IPS-15b (cell line): ENCODE results near the gene TMEM89.

Experiments
- H3K27me3 ChIP-seq: one replicate; pipeline ENCODE4 v1.6.1; 2013; ENCODE audit warnings: low read length; ENCODE audit not compliant: control insufficient read depth, insufficient read depth
- H3K36me3 ChIP-seq: one replicate; pipeline ENCODE4 v1.6.1; 2013; ENCODE audit warnings: low read length; ENCODE audit not compliant: control insufficient read depth, insufficient read depth
- H3K4me1 ChIP-seq: one replicate; pipeline ENCODE4 v1.6.1; 2013; ENCODE audit warnings: mild to moderate bottlenecking, low read length; ENCODE audit not compliant: control insufficient read depth, insufficient read depth
- H3K4me3 ChIP-seq: one replicate; pipeline ENCODE4 v1.5.1; 2013; ENCODE audit warnings: low read depth, low read length
- H3K9ac ChIP-seq: one replicate; pipeline ENCODE4 v1.6.1; 2013; ENCODE audit warnings: low read depth, mild to moderate bottlenecking, low read length
- H3K9me3 ChIP-seq: one replicate; pipeline ENCODE4 v1.6.1; 2013; ENCODE audit warnings: mild to moderate bottlenecking, low read length; ENCODE audit not compliant: control insufficient read depth, insufficient read depth

The TMEM89 gene

GRCh38 chr3:48655606-48656005 is 34.0 kb upstream of the TMEM89 start:
- Histone ChIP-seq H3K9ac (no peak overlapping the region), H3K36me3 (peaks cover 34% of the 10 kb centered on the region), H3K4me3 (peak overlapping the region; percentile 53), H3K4me1 (peaks cover 8% of the 10 kb centered on the region), H3K27me3 (peaks cover 2% of the 10 kb centered on the region), H3K9me3 (no peaks in the 10 kb centered on the region)

GRCh38 chr3:48655063-48655462 is 33.5 kb upstream of the TMEM89 start:
- H3K4me3 ChIP-seq: peak overlapping the region; percentile 53
- peaks cover 2% of the 10 kb centered on the region for H3K27me3 ChIP-seq
- H3K36me3 ChIP-seq: peaks cover 36% of the 10 kb centered on the region
- no peak overlapping the region for H3K9ac ChIP-seq
- peaks cover 8% of the 10 kb centered on the region for H3K4me1 ChIP-seq
- no peaks in the 10 kb centered on the region for H3K9me3 ChIP-seq

- H3K36me3 ChIP-seq: peaks cover 49% of the 10 kb centered on the region
- no peak overlapping the region for H3K9ac ChIP-seq
Observed at GRCh38 chr3:48652923-48653715, 31.6 kb upstream of the TMEM89 start.

GRCh38 chr3:48651771-48652170 is 30.2 kb upstream of the TMEM89 start:
- H3K36me3 ChIP-seq: peaks cover 52% of the 10 kb centered on the region
- H3K27me3 ChIP-seq: no peaks in the 10 kb centered on the region
- no peak overlapping the region for H3K9ac ChIP-seq
- H3K9me3 ChIP-seq: no peaks in the 10 kb centered on the region
- peaks cover 5% of the 10 kb centered on the region for H3K4me1 ChIP-seq
- no peak overlapping the region for H3K4me3 ChIP-seq

More at GRCh38 chr3:48652923-48653715, 31.6 kb upstream of the TMEM89 start:
- peaks cover 8% of the 10 kb centered on the region for H3K4me1 ChIP-seq
- H3K9me3 ChIP-seq: no peaks in the 10 kb centered on the region
- peaks cover 2% of the 10 kb centered on the region for H3K27me3 ChIP-seq
- no peak overlapping the region for H3K4me3 ChIP-seq

GRCh38 chr3:48650723-48651122 is 29.2 kb upstream of the TMEM89 start:
- no peaks in the 10 kb centered on the region for H3K27me3 ChIP-seq
- H3K9me3 ChIP-seq: no peaks in the 10 kb centered on the region
- H3K36me3 ChIP-seq: peaks cover 60% of the 10 kb centered on the region
- H3K9ac ChIP-seq: no peak overlapping the region
- peaks cover 5% of the 10 kb centered on the region for H3K4me1 ChIP-seq
- no peak overlapping the region for H3K4me3 ChIP-seq

- no peak overlapping the region for H3K4me3 ChIP-seq
- H3K36me3 ChIP-seq: peaks cover 72% of the 10 kb centered on the region
- no peak overlapping the region for H3K9ac ChIP-seq
- no peaks in the 10 kb centered on the region for H3K27me3 ChIP-seq
- H3K9me3 ChIP-seq: no peaks in the 10 kb centered on the region
- no peaks in the 10 kb centered on the region for H3K4me1 ChIP-seq
Observed at GRCh38 chr3:48648188-48648850, 26.8 kb upstream of the TMEM89 start.

- Histone ChIP-seq H3K9ac (no peak overlapping the region), H3K9me3 (no peaks in the 10 kb centered on the region), H3K36me3 (peaks cover 70% of the 10 kb centered on the region), H3K4me3 (no peak overlapping the region), H3K4me1 (no peaks in the 10 kb centered on the region), H3K27me3 (no peaks in the 10 kb centered on the region)
Observed at GRCh38 chr3:48647714-48648113, 26.1 kb upstream of the TMEM89 start.

- no peak overlapping the region for H3K4me3 ChIP-seq
- H3K27me3 ChIP-seq: no peaks in the 10 kb centered on the region
- peaks cover 66% of the 10 kb centered on the region for H3K36me3 ChIP-seq
- H3K9me3 ChIP-seq: no peaks in the 10 kb centered on the region
- no peak overlapping the region for H3K9ac ChIP-seq
- no peaks in the 10 kb centered on the region for H3K4me1 ChIP-seq
Observed at GRCh38 chr3:48644898-48645760, 23.6 kb upstream of the TMEM89 start.

- Histone ChIP-seq H3K27me3 (no peaks in the 10 kb centered on the region), H3K9ac (no peak overlapping the region), H3K4me3 (no peak overlapping the region), H3K4me1 (no peaks in the 10 kb centered on the region), H3K9me3 (no peaks in the 10 kb centered on the region), H3K36me3 (peaks cover 54% of the 10 kb centered on the region)
Observed at GRCh38 chr3:48642605-48643004, 21.0 kb upstream of the TMEM89 start.

- Histone ChIP-seq H3K36me3 (peaks cover 51% of the 10 kb centered on the region), H3K27me3 (no peaks in the 10 kb centered on the region), H3K4me3 (no peak overlapping the region), H3K9me3 (no peaks in the 10 kb centered on the region), H3K4me1 (no peaks in the 10 kb centered on the region), H3K9ac (no peak overlapping the region)
Observed at GRCh38 chr3:48641396-48641795, 19.8 kb upstream of the TMEM89 start.

- no peak overlapping the region for H3K9ac ChIP-seq
Observed at GRCh38 chr3:48639944-48640606, 18.5 kb upstream of the TMEM89 start.

More at GRCh38 chr3:48639944-48640606, 18.5 kb upstream of the TMEM89 start:
- peaks cover 39% of the 10 kb centered on the region for H3K36me3 ChIP-seq
- H3K9me3 ChIP-seq: no peaks in the 10 kb centered on the region
- H3K27me3 ChIP-seq: no peaks in the 10 kb centered on the region
- no peaks in the 10 kb centered on the region for H3K4me1 ChIP-seq
- no peak overlapping the region for H3K4me3 ChIP-seq
